ENCODE data around the gene MEP1B.
"Not testable (repeated sequence)": the region's sequence is repeated elsewhere in the genome, so short reads cannot be mapped to it uniquely, and the experiment has no call there.

The MEP1B gene

GRCh38 chr18:32209685-32210445 lies 20.0 kb downstream of the MEP1B start:
- DNase-seq (ENCODE audit: low spot score) = no peak

GRCh38 chr18:32213693-32214092 lies 23.9 kb downstream of the MEP1B start:
- DNase-seq (ENCODE audit: low spot score) = no peak

- no peak for DNase-seq (ENCODE audit: low spot score)
Measured at GRCh38 chr18:32216390-32216789, 26.6 kb downstream of the MEP1B start.

GRCh38 chr18:32219431-32220018 lies 29.7 kb downstream of the MEP1B start:
- DNase-seq (ENCODE audit: low spot score) = no peak

GRCh38 chr18:32233348-32233747 lies 43.5 kb downstream of the MEP1B start:
- not testable (repeated sequence) for DNase-seq (ENCODE audit: low spot score)

- DNase-seq (ENCODE audit: low spot score) = no peak
Measured at GRCh38 chr18:32237049-32237448, 47.2 kb downstream of the MEP1B start.

GRCh38 chr18:32238635-32239268 lies 48.9 kb downstream of the MEP1B start:
- DNase-seq (ENCODE audit: low spot score) = no peak

- DNase-seq (ENCODE audit: low spot score) = no peak
Measured at GRCh38 chr18:32242395-32242794, 52.6 kb downstream of the MEP1B start.

- no peak for DNase-seq (ENCODE audit: low spot score)
Measured at GRCh38 chr18:32243358-32243757, 53.5 kb downstream of the MEP1B start.

GRCh38 chr18:32244881-32245280 lies 55.0 kb downstream of the MEP1B start:
- DNase-seq (ENCODE audit: low spot score) = no peak

GRCh38 chr18:32249147-32249929 lies 59.5 kb downstream of the MEP1B start:
- DNase-seq (ENCODE audit: low spot score) = no peak

- DNase-seq (ENCODE audit: low spot score) = no peak
Measured at GRCh38 chr18:32251466-32251865, 61.6 kb downstream of the MEP1B start.

- no peak for DNase-seq (ENCODE audit: low spot score)
Measured at GRCh38 chr18:32252141-32252860, 62.5 kb downstream of the MEP1B start.

- DNase-seq (ENCODE audit: low spot score) = no peak
Measured at GRCh38 chr18:32255570-32255969, 65.7 kb downstream of the MEP1B start.

- DNase-seq (ENCODE audit: low spot score) = no peak
Measured at GRCh38 chr18:32257084-32257785, 67.4 kb downstream of the MEP1B start.

- no peak for DNase-seq (ENCODE audit: low spot score)
Measured at GRCh38 chr18:32258148-32258547, 68.3 kb downstream of the MEP1B start.

GRCh38 chr18:32258558-32259204 lies 68.8 kb downstream of the MEP1B start:
- DNase-seq (ENCODE audit: low spot score) = no peak

- no peak for DNase-seq (ENCODE audit: low spot score)
Measured at GRCh38 chr18:32259553-32259952, 69.7 kb downstream of the MEP1B start.

- no peak for DNase-seq (ENCODE audit: low spot score)
Measured at GRCh38 chr18:32261003-32261402, 71.2 kb downstream of the MEP1B start.

- no peak for DNase-seq (ENCODE audit: low spot score)
Measured at GRCh38 chr18:32262092-32262491, 72.3 kb downstream of the MEP1B start.

GRCh38 chr18:32264401-32264800 lies 74.6 kb downstream of the MEP1B start:
- DNase-seq (ENCODE audit: low spot score) = no peak

All from hematopoietic multipotent progenitor cell treated with erythropoietin and hydrocortisone succinate and interleukin-3 and kit ligand, for 17 days (in vitro differentiated cells).